GM18867 (cell line): ENCODE data around the gene RNF111.
A peak's percentile ranks its signal among the peaks of the same experiment; 100 is the strongest.

Source experiments
- ATAC-seq: cut with Tn5 transposase; IDR thresholded peaks from one replicate; pipeline ENCODE4 v1.9.1; 2021; ENCODE audit warnings: mild to moderate bottlenecking, moderate library complexity; ENCODE audit not compliant: unreplicated experiment

Gene RNF111

DNA sequence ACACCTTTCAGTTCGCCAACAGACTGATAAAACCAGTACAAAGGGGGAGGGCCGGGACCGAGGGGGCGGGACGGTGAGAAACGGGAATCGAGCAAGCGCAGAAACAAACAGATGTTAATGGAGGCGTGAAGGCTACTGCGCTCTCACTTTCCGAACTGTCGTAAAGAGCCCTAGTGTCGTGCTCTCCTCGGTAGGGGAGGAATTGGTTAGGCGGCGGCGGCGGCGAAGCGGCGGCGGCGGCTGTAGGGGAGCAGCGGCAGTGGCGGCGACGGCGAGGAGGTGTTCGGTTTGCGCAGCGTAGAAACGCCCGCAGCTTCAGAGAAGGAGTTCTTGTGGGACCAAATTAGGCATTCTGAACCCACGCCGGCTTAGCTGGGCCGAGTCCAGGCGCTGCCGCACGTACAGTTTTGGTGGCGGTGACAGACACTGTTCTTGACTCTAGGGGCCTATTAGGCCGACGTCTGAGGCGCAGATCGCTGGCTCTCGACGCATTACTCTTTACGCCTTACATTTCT, at the start of gene RNF111:
Gene RNF111 (plus strand): TSS at position 173 of the 515 bp plus-strand sequence. CDS start 43,160 bp downstream, outside the sequence.
- ATAC-seq, result peak; percentile 84

DNA sequence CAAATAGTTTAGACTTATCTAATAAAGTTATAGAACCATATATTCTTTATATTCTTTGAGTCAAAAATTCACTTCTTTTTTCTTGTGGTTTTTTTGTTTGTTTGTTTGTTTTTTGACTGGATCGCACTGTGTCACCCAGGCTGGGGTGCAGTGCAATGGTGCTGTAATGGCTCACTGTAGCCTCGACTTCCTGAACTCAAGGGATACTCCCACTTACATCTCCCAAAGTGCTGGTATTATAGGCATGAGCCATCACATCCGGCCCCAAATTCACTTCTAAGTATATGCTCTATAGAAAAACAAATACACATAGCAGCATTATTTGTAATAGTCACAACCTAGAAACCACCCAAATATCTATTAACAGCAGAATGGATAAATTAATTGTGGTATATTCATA, 40.3 kb upstream of the RNF111 start:
- ATAC-seq, result no peak

DNA sequence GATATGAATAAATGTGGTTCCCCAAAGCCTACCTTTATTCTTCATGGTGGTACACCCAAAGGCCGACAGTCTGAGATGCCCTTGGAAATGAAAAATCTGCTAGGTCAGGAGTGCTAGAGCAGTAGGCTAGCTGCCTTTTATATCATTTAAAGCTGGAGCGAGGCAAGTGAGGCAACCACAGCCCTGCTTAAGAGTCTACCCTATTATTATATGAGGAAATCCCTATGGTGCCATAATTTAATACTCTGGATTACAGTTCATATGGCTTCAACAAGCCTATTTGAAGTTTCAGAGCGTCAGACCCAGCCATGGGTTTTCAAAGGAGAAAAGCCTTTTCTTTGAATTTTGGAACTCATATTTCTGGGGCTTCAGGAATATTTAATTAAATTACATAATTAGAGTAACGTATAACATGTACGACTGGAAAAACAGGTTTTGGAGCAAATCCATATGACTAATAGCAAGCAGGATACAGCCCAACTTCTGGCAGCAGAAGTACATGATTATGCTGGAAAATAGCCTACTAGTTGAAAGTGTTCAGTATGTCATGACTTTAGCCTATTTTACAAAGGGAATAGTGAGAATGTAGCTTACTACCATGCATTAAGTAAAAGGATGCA, 36.0 kb upstream of the RNF111 start:
- ATAC-seq, result no peak

- ATAC-seq, result no peak
Observed at GRCh38 chr15:58952751-58953150, 34.7 kb upstream of the RNF111 start.

GRCh38 chr15:58957101-58957973, 30.1 kb upstream of the RNF111 start:
- peak; percentile 62 for ATAC-seq

GRCh38 chr15:58958811-58959210, 28.7 kb upstream of the RNF111 start:
- no peak for ATAC-seq

- no peak for ATAC-seq
Observed at GRCh38 chr15:58962136-58962535, 25.3 kb upstream of the RNF111 start.

DNA sequence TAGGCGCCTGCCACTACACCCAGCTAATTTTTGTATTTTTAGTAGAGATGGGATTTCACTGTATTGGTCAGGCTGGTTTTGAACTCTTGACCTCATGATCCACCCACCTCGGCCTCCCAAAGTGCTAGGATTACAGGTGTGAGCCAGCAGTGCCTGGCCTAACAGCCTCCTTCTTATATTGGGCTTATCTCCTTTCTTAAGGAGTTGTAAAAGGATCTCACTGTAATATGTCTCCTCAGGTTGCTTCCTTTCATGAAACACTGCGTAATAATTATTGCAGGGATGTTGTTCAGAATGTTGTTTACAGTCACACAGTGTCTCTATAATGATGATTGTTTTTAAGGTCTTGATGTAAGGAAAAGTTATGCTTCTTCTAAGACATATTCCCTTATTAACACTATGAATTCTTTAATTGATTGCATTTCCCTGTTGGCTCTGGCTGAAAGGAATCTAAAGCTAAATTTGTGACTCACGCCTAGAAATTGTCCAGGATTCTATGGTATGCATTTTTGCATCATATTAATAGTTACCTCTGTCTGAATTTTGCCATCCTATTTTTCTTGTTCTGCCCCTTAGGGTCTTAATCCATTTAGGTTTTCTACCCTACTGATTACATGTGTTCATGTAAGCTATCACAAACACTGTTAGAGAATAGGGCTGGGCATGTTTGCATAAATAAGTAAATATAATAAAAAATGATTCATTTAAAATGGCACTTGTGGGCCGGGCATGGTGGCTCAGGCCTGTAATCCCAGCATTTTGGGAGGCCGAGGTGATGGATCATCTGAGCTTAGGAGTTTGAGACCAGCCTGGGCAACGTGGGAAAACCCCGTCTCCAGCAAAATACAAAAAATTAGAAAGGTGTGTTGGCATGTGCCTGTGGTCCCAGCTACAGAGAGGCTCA, 24.5 kb upstream of the RNF111 start:
- ATAC-seq, result no peak

DNA sequence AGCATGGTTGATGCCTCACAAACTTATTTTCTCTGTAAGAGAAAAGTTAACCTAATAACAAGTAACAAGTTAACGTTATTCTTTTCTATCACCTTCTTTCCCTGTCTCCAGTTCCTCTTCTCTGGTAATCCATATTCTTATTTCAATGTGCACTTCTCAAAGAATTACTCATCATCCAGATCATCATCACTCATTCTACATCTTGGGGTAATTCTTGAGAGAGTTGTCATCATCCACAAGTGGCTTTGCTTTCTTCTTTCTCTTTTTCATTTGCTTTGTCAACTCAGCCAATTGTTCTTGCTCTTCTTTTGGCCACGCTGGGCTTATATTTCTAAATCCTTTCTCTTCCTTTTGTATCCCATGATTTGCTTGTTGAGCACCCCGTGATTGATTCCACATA, 20.8 kb upstream of the RNF111 start:
- no peak for ATAC-seq

DNA sequence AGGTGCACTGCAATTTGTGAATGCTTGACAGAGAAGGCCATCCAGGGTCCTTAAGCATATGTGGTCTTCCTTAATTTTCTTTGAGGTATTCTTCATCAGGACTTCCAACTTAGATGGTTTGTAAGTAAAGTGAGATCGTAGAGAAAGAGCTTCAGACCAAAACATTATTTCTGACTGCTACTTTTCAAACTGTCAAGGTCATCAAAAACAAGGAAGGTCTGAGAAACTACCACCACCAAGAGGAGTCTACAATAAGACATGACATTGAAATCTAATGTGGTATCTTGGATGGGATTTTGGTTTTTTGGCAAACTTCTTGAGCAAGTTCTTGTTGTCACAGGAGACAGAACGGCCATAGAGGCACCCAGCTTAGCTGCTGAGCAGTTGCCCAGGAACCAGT, 20.0 kb upstream of the RNF111 start:
- no peak for ATAC-seq

DNA sequence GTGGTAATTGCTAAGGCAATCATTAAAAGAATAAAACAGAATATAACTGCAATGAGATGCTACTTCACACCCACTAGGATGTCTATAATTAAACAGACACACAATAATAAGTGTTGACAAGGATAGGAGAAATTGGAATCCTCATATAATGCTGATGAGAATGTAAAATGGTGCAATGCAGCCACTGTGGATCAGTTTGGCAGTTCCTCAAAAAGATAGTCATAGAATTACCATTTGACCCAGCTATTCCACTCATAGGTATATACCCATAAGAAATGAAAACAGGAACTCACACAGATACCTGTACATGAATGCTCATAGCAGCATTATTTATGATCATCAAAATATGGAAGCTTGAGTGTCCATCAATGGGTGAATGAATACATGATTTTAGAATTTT, 9.6 kb upstream of the RNF111 start:
- no peak for ATAC-seq

DNA sequence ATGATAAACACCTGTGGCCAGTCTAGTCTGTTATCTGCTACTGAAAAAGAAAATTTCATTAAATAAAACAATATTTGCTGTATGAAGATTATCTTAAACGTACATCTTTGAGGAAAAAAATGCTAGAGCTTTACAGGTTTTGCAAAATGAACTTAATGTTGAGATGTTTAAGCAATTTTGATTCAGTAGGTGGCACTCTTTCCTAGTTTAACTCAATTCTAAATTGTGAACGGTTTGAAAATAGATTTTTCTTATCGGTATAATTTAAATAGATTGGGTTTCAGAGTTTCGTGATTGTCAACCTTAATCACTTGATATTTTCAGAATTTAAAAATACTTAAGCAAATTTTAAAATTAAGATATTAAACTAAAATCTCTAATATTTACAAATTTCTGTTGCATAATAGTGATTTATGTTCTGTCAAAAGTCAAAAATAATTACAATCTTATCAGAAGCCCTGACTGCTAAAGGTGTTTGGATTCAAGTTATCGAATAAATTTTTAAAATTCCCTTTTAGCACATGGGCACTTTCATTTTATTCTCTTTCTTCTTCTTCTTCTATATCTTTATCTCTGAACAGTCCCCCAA, 7.0 kb upstream of the RNF111 start:
- ATAC-seq, result no peak

- ATAC-seq, result no peak
Observed at GRCh38 chr15:58981808-58982475, 5.5 kb upstream of the RNF111 start.

DNA sequence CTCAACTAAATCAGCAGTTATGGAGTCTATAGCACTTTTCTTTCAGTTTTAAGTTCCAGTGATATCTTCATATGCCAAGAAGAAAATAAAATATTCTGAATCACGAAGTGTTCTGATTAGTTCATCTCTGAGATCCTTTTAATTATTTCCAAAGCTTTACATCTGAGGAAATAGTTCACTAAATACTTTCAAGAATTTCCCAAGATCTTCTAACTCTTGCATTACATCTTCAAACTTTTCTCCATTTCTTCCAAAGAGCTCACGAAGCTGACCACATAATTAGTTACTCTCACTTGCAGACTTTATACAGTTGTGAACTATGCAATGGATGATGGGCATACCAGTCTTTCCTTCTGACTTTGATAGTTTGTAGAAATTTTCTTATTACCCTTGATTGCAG, 4.2 kb upstream of the RNF111 start:
- no peak for ATAC-seq

DNA sequence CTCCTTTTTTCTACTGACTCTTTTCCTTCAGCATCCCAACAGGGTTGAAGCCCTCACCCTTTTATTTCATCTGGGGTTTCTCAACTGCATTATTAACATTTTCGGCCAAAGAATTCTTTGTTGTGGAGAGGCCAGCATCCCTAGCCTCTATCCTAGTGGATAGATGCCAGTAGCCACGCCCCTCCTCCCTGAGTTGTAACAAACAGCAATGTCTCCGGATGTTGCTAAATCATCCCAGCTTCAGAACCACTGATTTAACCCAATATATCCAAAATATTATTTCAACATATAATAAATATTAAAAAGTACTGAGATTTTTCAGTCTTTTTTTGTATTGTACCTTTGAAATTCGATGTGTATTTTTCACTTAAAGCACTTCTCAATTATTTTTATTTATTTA, 2.0 kb upstream of the RNF111 start:
- no peak for ATAC-seq

DNA sequence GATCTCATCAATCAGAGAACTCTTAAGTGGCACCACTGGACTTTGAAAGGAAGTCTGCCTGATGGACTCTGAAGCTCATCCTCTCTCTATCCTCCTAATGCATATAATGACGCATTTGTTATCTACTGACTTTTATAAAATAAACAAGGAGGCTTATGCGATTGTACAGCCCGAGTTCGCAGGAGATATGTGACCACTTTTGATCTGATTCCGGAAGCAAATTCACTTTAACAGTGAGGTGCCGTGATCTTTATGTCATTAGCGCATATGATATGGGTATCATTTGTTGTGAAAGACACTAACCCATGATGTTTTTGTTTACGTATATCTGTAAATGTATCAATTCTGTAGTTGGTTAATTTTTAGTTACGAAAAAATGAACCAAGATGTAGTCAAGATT, 427 bp upstream of the RNF111 start:
- peak; percentile 9 for ATAC-seq

GRCh38 chr15:58988006-58988785, 733 bp downstream of the RNF111 start:
- peak; percentile 46 for ATAC-seq

DNA sequence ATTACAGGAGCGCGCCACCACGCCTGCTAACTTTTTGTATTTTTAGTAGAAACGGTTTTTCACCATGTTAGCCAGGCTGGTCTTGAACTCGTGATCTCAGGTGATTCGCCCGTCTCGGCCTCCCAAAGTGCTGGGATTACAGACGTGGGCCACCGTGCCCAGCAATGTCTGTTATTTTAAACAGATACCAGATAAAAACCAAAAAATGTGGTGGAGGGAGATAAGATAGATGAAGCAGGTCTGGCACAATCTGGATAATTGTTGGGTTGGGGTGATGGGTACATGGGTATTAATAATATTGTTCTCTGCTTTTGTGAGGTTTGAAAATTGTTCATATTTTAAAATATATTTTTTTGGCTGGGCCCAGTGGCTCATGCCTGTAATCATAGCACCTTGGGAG, 4.7 kb downstream of the RNF111 start:
- no peak for ATAC-seq

DNA sequence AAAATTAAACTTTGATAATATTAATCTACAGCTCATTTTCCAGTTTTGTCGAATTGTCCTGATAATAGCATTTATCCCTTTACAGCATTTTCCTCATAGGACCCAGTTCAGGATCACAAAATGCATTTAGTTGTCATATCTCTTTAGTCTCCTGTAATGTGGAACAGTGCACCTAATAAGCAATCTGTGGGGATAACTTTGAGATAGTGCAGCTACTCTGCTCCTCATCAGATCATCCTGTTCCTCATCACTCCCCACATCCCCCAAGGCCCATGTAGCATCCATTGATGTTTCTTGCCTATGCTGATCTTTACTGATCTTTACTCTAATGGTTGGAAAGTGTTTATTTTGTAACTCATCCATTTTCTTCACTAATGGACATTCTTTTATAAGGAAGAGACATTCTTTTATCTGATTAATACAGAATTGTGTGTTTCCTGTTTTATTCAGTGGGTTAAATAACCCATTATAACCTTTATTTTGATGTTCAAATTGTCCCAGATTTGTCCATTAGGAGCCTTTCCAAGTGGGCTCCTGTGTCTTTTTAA, 7.5 kb downstream of the RNF111 start:
- ATAC-seq, result no peak
